MM.1S (cell line): Measurements from ENCODE around the gene SAMD4A.

Experiments
- EZH2 ChIP-seq: fragments of 300-600 bp; sonication (generic); optimal IDR thresholded peaks from 2 replicates; pipeline ENCODE3; 2017; ENCODE audit warnings: low read depth, mild to moderate bottlenecking, antibody characterized with exemption, low read length, mixed read lengths
- EZH2phosphoT487 ChIP-seq: fragments of 300-600 bp; sonication (generic); IDR thresholded peaks from 2 replicates; pipeline ENCODE4 v1.6.1; 2018; ENCODE audit warnings: antibody characterized with exemption, low read length
- TF ChIP-seq, protein P1 (sequence below): fragments of 300-600 bp; sonication (generic); IDR thresholded peaks from 2 replicates; pipeline ENCODE4 v1.5.1; 2016; ENCODE audit warnings: antibody characterized with exemption, low read length, mixed read lengths

DNA sequence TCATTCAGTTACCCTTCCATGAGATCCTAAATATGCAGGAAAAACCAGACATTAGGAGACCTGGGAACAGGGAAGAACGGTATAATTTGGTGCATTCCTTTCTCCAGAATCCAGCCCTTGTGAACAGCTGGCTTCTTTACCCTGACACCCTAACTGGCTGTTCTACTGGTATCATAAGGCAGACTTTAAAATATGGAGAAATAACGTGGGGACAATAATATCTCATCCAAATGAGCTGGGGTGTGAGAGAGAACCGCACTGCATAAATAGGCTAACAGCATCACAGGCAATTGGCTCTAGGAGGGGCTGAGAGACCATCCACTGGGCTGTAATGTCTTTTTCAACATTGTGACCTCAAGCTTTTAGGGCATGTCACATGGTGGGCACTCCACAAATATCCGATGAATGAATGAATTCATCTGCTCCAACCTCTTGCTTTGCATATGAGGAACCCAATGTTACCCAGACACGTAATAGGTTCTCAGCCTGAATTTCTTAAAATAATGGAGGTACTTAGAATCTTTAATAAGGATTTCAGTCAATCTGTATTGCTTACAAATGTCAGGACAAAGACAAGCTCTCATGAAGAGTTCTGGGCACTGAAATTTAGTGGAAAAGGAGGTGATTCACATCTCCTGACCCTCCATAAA lies 157.9 kb downstream of the SAMD4A start:
- TF ChIP-seq, protein P1, sequence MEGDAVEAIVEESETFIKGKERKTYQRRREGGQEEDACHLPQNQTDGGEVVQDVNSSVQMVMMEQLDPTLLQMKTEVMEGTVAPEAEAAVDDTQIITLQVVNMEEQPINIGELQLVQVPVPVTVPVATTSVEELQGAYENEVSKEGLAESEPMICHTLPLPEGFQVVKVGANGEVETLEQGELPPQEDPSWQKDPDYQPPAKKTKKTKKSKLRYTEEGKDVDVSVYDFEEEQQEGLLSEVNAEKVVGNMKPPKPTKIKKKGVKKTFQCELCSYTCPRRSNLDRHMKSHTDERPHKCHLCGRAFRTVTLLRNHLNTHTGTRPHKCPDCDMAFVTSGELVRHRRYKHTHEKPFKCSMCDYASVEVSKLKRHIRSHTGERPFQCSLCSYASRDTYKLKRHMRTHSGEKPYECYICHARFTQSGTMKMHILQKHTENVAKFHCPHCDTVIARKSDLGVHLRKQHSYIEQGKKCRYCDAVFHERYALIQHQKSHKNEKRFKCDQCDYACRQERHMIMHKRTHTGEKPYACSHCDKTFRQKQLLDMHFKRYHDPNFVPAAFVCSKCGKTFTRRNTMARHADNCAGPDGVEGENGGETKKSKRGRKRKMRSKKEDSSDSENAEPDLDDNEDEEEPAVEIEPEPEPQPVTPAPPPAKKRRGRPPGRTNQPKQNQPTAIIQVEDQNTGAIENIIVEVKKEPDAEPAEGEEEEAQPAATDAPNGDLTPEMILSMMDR: no peak
- no peak for TF ChIP-seq EZH2
- TF ChIP-seq EZH2phosphoT487: no peak
